ENCODE measurements around the gene ANKRD12. TPM values are rescaled to one million over a fixed set of nuclear protein-coding genes. Genes with fewer than 3 reads are reported as not detected.

ANKRD12 gene
- total and polyA plus RNA-seq, 2 of the 4 experiments (the other 2 are of a cell fraction): 2.6 to 12.9 TPM

DNA sequence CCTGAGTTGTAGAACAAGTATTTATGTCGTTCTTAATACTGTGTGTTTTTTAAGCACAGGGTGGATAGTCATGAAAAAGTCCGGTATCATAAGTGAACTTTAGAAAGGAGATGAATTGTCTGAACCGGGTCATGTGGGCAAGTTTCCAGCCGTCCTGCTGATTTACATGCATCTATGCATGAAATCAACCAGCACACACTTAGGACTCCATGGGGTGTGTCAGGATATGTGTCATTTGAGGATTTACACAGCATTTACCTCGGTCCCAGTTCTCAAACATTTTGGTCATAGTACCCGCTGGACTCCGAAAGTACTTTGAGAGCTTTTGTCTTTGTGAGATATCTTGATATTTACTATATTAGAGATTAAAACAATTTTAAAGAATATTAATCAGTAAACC lies 150.5 kb downstream of the ANKRD12 start:
- intact Hi-C loops (cut with micrococcal nuclease) (no loop called here), dilution Hi-C loops (cut with HindIII; ENCODE audit: low sequenced_read_pairs, unreplicated experiment) (no loop called here), in situ Hi-C loops (cut with MboI; ENCODE audit: low sequenced_read_pairs) (no loop called here)
- Histone ChIP-seq H3K4me2 (ENCODE audit: low read depth, low read length) (no peak overlapping the region), H3K79me1 (ENCODE audit: low read depth in 1 of 2, low read length in 2 of 2) (peaks cover 0 to 3% of the 10 kb centered on the region in 2 experiments; a peak in 1 of 4 replicates), H3K4me3 (ENCODE audit: insufficient read depth, low read depth, low read length) (no peak overlapping the region), H3K9me3 (ENCODE audit: control insufficient read depth, insufficient read depth, low read length) (no peaks in the 10 kb centered on the region), H4K8ac (ENCODE audit: low read depth in 2 of 2, low read length in 2 of 2) (peak overlapping the region in 1 of 2 experiments; percentile 40; a peak in 1 of 4 replicates), H2BK20ac (ENCODE audit: low read depth, low read length) (no peak overlapping the region; the same call in 1 of the 2 replicates), H3K18ac (ENCODE audit: low read depth, low read length) (0 out of 2 replicates have a peak overlapping the region, but pooled peaks have one; percentile 60), H2BK15ac (ENCODE audit: low read depth, low read length) (peak overlapping the region; percentile 74; the same call in 1 of the 3 replicates), H3K9ac (ENCODE audit: low read depth, low read length) (no peak overlapping the region), H4K5ac (ENCODE audit: low read depth, low read length) (peak overlapping the region; percentile 67; the same call in 1 of the 2 replicates), H2BK120ac (ENCODE audit: low read depth, low read length) (peak overlapping the region; percentile 61; the same call in 1 of the 2 replicates), H2AK9ac (replicated peaks; ENCODE audit: low read depth, low read length, poor library complexity) (no peak overlapping the region), H3K4ac (ENCODE audit: low read depth, low read length) (0 out of 2 replicates have a peak overlapping the region, but pooled peaks have one; percentile 41), H3K14ac (replicated peaks; ENCODE audit: low read depth, low read length) (0 out of 2 replicates have a peak overlapping the region, but pooled peaks have one; percentile 52), H3K27me3 (ENCODE audit: control insufficient read depth, insufficient read depth, low read length) (no peaks in the 10 kb centered on the region), H4K91ac (ENCODE audit: insufficient read depth, low read depth, low read length) (0 out of 2 replicates have a peak overlapping the region, but pooled peaks have one; percentile 21), H2AFZ (replicated peaks; ENCODE audit: low read length, poor library complexity) (no peak overlapping the region), H4K20me1 (ENCODE audit: insufficient read depth, low read length) (no peaks in the 10 kb centered on the region), H3K23ac (ENCODE audit: low read depth, low read length) (peak overlapping the region; percentile 24; the same call in 1 of the 2 replicates), H3K9me1 (ENCODE audit: insufficient read depth, low read length) (0 out of 2 replicates have a peak, but pooled peaks cover 3% of the 10 kb centered on the region), H3K36me3 (ENCODE audit: control insufficient read depth, insufficient read depth, low read length) (0 out of 2 replicates have a peak, but pooled peaks cover 3% of the 10 kb centered on the region), H2AK5ac (ENCODE audit: low read depth, low read length) (peak overlapping the region; percentile 77; the same call in 1 of the 2 replicates), H3K56ac (ENCODE audit: extremely low read depth, insufficient read depth, low read length) (no peak overlapping the region), H2BK5ac (ENCODE audit: low read depth, low read length, poor library complexity, severe bottlenecking) (peak overlapping the region; percentile 24), H3K4me1 (ENCODE audit: control insufficient read depth, insufficient read depth, low read length) (peaks cover 8% of the 10 kb centered on the region), H3K27ac (ENCODE audit: insufficient read depth, low read length) (no peak overlapping the region)
- ChIA-PET POLR2A (ENCODE audit: unreplicated experiment) (no interaction called here), CTCF (no interaction called here)
- TF ChIP-seq RFX5 (IDR thresholded peaks at IDR 0.05; ENCODE audit: low read depth, low read length): no peak
- no peak for TF ChIP-seq BHLHE40 (IDR thresholded peaks at IDR 0.05; ENCODE audit: low read depth, low read length)
- no peak for TF ChIP-seq RCOR1 (IDR thresholded peaks at IDR 0.05; ENCODE audit: insufficient replicate concordance, low read length)
- TF ChIP-seq NFE2L2 (IDR thresholded peaks at IDR 0.05; ENCODE audit: low read depth, low read length): no peak
- no peak for TF ChIP-seq SMC3 (IDR thresholded peaks at IDR 0.05; ENCODE audit: low read depth, low read length)
- TF ChIP-seq, protein P1, sequence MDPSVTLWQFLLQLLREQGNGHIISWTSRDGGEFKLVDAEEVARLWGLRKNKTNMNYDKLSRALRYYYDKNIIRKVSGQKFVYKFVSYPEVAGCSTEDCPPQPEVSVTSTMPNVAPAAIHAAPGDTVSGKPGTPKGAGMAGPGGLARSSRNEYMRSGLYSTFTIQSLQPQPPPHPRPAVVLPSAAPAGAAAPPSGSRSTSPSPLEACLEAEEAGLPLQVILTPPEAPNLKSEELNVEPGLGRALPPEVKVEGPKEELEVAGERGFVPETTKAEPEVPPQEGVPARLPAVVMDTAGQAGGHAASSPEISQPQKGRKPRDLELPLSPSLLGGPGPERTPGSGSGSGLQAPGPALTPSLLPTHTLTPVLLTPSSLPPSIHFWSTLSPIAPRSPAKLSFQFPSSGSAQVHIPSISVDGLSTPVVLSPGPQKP (IDR thresholded peaks at IDR 0.05; ENCODE audit: borderline replicate concordance, low read depth, low read length): no peak
- TF ChIP-seq, protein P2, sequence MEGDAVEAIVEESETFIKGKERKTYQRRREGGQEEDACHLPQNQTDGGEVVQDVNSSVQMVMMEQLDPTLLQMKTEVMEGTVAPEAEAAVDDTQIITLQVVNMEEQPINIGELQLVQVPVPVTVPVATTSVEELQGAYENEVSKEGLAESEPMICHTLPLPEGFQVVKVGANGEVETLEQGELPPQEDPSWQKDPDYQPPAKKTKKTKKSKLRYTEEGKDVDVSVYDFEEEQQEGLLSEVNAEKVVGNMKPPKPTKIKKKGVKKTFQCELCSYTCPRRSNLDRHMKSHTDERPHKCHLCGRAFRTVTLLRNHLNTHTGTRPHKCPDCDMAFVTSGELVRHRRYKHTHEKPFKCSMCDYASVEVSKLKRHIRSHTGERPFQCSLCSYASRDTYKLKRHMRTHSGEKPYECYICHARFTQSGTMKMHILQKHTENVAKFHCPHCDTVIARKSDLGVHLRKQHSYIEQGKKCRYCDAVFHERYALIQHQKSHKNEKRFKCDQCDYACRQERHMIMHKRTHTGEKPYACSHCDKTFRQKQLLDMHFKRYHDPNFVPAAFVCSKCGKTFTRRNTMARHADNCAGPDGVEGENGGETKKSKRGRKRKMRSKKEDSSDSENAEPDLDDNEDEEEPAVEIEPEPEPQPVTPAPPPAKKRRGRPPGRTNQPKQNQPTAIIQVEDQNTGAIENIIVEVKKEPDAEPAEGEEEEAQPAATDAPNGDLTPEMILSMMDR (conservative IDR thresholded peaks at IDR 0.05; ENCODE audit: low read depth, low read length): no peak
- no peak for TF ChIP-seq FOS (IDR thresholded peaks at IDR 0.05; ENCODE audit: low read depth, low read length)
- BruUV-seq (replicated peaks): no TSS peak
- ATAC-seq (ENCODE audit: low read depth): no peak
- no CpG with 5 or more reads among the region's 7 CpGs for WGBS, 2 experiments (ENCODE audit: extremely low coverage in 2 of 2, insufficient read length in 1 of 2)
- peak; percentile 9 for DNase-seq
